B cell (primary cell): ENCODE results near the gene LRCH3. TPM values are rescaled to one million over a fixed set of nuclear protein-coding genes. Genes with fewer than 3 reads are reported as not detected.

Experiments
- ATAC-seq: fragments of 200-7000 bp; cut with Tn5 transposase; one replicate; pipeline ENCODE4 v1.10.0; 2021; ENCODE audit warnings: low read depth, mild to moderate bottlenecking, moderate number of reproducible peaks, moderate library complexity
- CTCF ChIA-PET: fragments of 350-600 bp; sonication (Branson Sonifier 250); formaldehyde crosslinking; loops from one replicate; lab custom pipeline; 2021; ENCODE audit warnings: antibody characterized with exemption, inconsistent platforms; lab: Charles Lee
- POLR2A ChIA-PET: fragments of 350-600 bp; sonication (Branson Sonifier 250); formaldehyde crosslinking; loops from one replicate; lab custom pipeline; 2021; ENCODE audit warnings: antibody characterized with exemption; lab: Charles Lee
- DNase-seq: peaks from one replicate; pipeline ENCODE4 v3.0.0; 2013
- H2AFZ ChIP-seq: 2 replicates; pipeline ENCODE4 v1.6.1; 2012; ENCODE audit warnings: mild to moderate bottlenecking, low read depth, low read length; ENCODE audit not compliant: insufficient read depth, poor library complexity, severe bottlenecking
- H3K27ac ChIP-seq, 2 donors: 1 replicate in 1 of 2; 2 replicates in 1 of 2; pipeline ENCODE4 v1.5.1; 2012 to 2013; ENCODE audit warnings: low read length in 2 of 2, mild to moderate bottlenecking in 2 of 2, moderate library complexity in 1 of 2
- H3K27me3 ChIP-seq, 4 experiments: fragments of 200-600 bp in 1 of 4; sonication (generic) in 1 of 4; replicated peaks in 1 of 4; 1 replicate in 2 of 4; 2 replicates in 2 of 4; pipeline versions ENCODE4 v1.6.1 to v1.7.0; 2013 to 2016; ENCODE audit warnings: low read length in 3 of 4, mild to moderate bottlenecking in 2 of 4, mixed read lengths in 1 of 4, moderate library complexity in 1 of 4; ENCODE audit not compliant: insufficient read depth in 4 of 4, control insufficient read depth in 3 of 4; ENCODE audit errors: control extremely low read depth in 1 of 4
- H3K36me3 ChIP-seq, 2 experiments: replicated peaks in 1 of 2; 1 replicate in 1 of 2; 2 replicates in 1 of 2; pipeline versions ENCODE4 v1.6.1 to v1.7.1; 2013; ENCODE audit warnings: low read length in 1 of 2; ENCODE audit not compliant: insufficient read depth in 2 of 2, control insufficient read depth in 1 of 2; ENCODE audit errors: control extremely low read depth in 1 of 2, extremely low read depth in 1 of 2
- H3K4me1 ChIP-seq, 2 donors: fragments of 200-600 bp in 1 of 2; sonication (generic) in 1 of 2; 1 replicate in 1 of 2; 2 replicates in 1 of 2; pipeline versions ENCODE4 v1.5.1 to v1.6.1; 2013 to 2017; ENCODE audit warnings: low read length in 2 of 2; ENCODE audit not compliant: control insufficient read depth in 2 of 2, insufficient read depth in 2 of 2
- H3K4me2 ChIP-seq: replicated peaks from 2 replicates; pipeline ENCODE3; 2012; ENCODE audit warnings: mild to moderate bottlenecking, low read depth, low read length; ENCODE audit not compliant: poor library complexity, severe bottlenecking
- H3K4me3 ChIP-seq, 5 experiments: fragments of 200-600 bp in 1 of 5; sonication (generic) in 1 of 5; 1 replicate in 3 of 5; 2 replicates in 2 of 5; pipeline versions ENCODE4 v1.5.1 to v1.7.0; 2011 to 2016; ENCODE audit warnings: low read length in 4 of 5, mild to moderate bottlenecking in 4 of 5, low read depth in 2 of 5, control low read depth in 1 of 5, moderate library complexity in 1 of 5; ENCODE audit not compliant: insufficient read depth in 1 of 5; ENCODE audit errors: control extremely low read depth in 1 of 5, extremely low read depth in 1 of 5
- H3K79me2 ChIP-seq: fragments of 200-600 bp; sonication (generic); one replicate; pipeline ENCODE4 v1.6.0; 2016; ENCODE audit warnings: low read length; ENCODE audit not compliant: control insufficient read depth, insufficient read depth
- H3K9ac ChIP-seq: fragments of 200-600 bp; sonication (generic); 2 replicates; pipeline ENCODE4 v1.6.1; 2017; ENCODE audit warnings: mild to moderate bottlenecking, low read length, moderate library complexity
- H3K9me3 ChIP-seq, 3 donors: one replicate each; pipeline versions ENCODE4 v1.6.1 to v1.7.1; 2013; ENCODE audit warnings: low read length in 2 of 3; ENCODE audit not compliant: control insufficient read depth in 2 of 3, insufficient read depth in 1 of 3; ENCODE audit errors: control extremely low read depth in 1 of 3
- H4K20me1 ChIP-seq: 2 replicates; pipeline ENCODE4 v1.6.0; 2012; ENCODE audit warnings: mild to moderate bottlenecking, low read length; ENCODE audit not compliant: insufficient read depth, control insufficient read depth, poor library complexity, severe bottlenecking
- H3K27ac Mint-ChIP-seq: one replicate; pipeline ENCODE4 v1.8.0; 2021; ENCODE audit warnings: mixed read lengths
- H3K27me3 Mint-ChIP-seq: one replicate; pipeline ENCODE4 v1.8.0; 2021; ENCODE audit warnings: mixed read lengths
- H3K4me1 Mint-ChIP-seq: one replicate; pipeline ENCODE4 v1.8.0; 2021; ENCODE audit warnings: mixed read lengths
- H3K4me3 Mint-ChIP-seq: one replicate; pipeline ENCODE4 v1.8.0; 2021; ENCODE audit warnings: mixed read lengths
- H3K9me3 Mint-ChIP-seq: one replicate; pipeline ENCODE4 v1.8.0; 2022; ENCODE audit warnings: mixed read lengths; ENCODE audit not compliant: insufficient read depth
- CTCF ChIP-seq: fragments of 200-600 bp; IDR thresholded peaks from one replicate; pipeline ENCODE4 v1.8.0; 2022; ENCODE audit warnings: antibody characterized with exemption, mild to moderate bottlenecking
- EZH2 ChIP-seq: IDR thresholded peaks from 2 replicates; pipeline ENCODE4 v1.6.1; 2012; ENCODE audit warnings: borderline replicate concordance, low read depth, mild to moderate bottlenecking, moderate library complexity, low read length; ENCODE audit not compliant: insufficient read depth, poor library complexity, severe bottlenecking
- WGBS: methylation state at CpG from one replicate; pipeline ENCODE4 v1.1.5; 2013; ENCODE audit warnings: missing lambda C conversion rate; ENCODE audit not compliant: insufficient coverage; 5-methylcytosine and 5-hydroxymethylcytosine counted together
- intact Hi-C: fragments of 100-400 bp; cut with micrococcal nuclease; formaldehyde crosslinking; loops from one replicate; pipeline ENCODE4 v1.10.0; 2022
- polyA plus RNA-seq: library from polyadenylated mRNA; depleted of rRNA; stranded (reverse); fragments of >200 nt; gene quantifications from 2 replicates; pipeline ENCODE4 v1.2.3, GENCODE V29; 2012
- total RNA-seq, 2 donors: library from RNA; stranded (reverse); fragments of 120-200 nt in 1 of 2; gene quantifications; 1 replicate in 1 of 2; 2 replicates in 1 of 2; pipeline versions ENCODE4 v1.2.3 to v1.2.4, GENCODE V29; 2013 to 2022

Gene LRCH3
- total and polyA plus RNA-seq, 2 donors (not counting 1 experiment from before 2014, with no cell fraction given), result 30.1 to 136 TPM

DNA sequence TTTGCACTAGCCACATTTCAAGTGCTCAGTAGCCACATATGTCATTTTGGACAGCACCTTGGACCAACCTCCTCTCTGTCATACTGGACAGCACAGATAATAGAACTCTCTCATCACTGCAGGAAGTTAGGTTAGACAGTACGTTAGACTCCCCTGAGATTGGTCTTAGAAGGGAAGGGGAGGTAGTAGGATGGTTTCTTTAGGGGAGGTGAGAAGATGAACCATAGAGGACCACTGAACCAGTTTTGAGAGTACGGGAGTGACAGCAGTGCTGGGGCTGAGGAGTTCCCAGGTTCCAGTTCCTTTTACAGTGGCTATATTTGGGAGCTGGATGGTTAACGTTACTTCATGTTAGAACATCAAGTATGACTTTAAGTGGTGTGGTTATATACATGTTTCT is 7.8 kb downstream of the LRCH3 start:
- peak overlapping the region; percentile 60 for H3K27ac Mint-ChIP-seq
- TF ChIP-seq CTCF (no peak), EZH2 (no peak)
- no peak overlapping the region for H2AFZ ChIP-seq
- no peaks in the 10 kb centered on the region for H3K27me3 Mint-ChIP-seq
- ChIA-PET CTCF (interaction anchor here (2.9 kb wide), 1 partner anchor 17 kb away, joined by 12 read pairs; no protein-coding TSS in a partner anchor), POLR2A (no interaction called here)
- WGBS, result 24% methylated on average over 2 of the region's 3 CpGs
- ATAC-seq, result peak; percentile 22
- H3K9me3 Mint-ChIP-seq, result no peaks in the 10 kb centered on the region
- H4K20me1 ChIP-seq, result peaks cover 22% of the 10 kb centered on the region
- H3K27me3 ChIP-seq, result no peaks in the 10 kb centered on the region
- no peak for DNase-seq
- no peaks in the 10 kb centered on the region for H3K36me3 ChIP-seq
- H3K4me2 ChIP-seq, result no peak overlapping the region
- peak overlapping the region; percentile 18 for H3K4me3 Mint-ChIP-seq
- no peak overlapping the region for H3K9ac ChIP-seq
- H3K27ac ChIP-seq, result peak overlapping the region in 1 of 2 donors; percentile 45
- H3K4me3 ChIP-seq, result no peak overlapping the region
- H3K79me2 ChIP-seq, result peaks cover 99% of the 10 kb centered on the region
- peaks cover 73% of the 10 kb centered on the region for H3K4me1 Mint-ChIP-seq
- H3K9me3 ChIP-seq, result no peaks in the 10 kb centered on the region
- intact Hi-C loops, result no loop called here
- H3K4me1 ChIP-seq, result peaks cover 22 to 41% of the 10 kb centered on the region in 2 donors

- no peak overlapping the region for H3K4me3 ChIP-seq
- no peaks in the 10 kb centered on the region for H3K36me3 ChIP-seq
- POLR2A ChIA-PET, result interaction anchor here (0.7 to 1.2 kb wide), 2 partner anchors 9 to 18 kb away, joined by 3 to 4 read pairs; partner anchors contain the start of gene LRCH3
- CTCF ChIA-PET, result interaction anchor here (0.6 to 2.9 kb wide), 7 partner anchors 12 to 982 kb away, joined by 3 to 12 read pairs (median 6); no protein-coding TSS in a partner anchor
- Mint-ChIP-seq H3K4me3 (no peak overlapping the region), H3K9me3 (no peaks in the 10 kb centered on the region), H3K4me1 (peaks cover 62% of the 10 kb centered on the region), H3K27ac (peak overlapping the region; percentile 85), H3K27me3 (no peaks in the 10 kb centered on the region)
- WGBS, result 90% methylated on average over 2 of the region's 3 CpGs
- H3K4me1 ChIP-seq, result peaks cover 15 to 28% of the 10 kb centered on the region in 2 donors
- H3K9ac ChIP-seq, result no peak overlapping the region
- ATAC-seq (no peak), DNase-seq (no peak)
- H3K27ac ChIP-seq, result no peak overlapping the region
- no peaks in the 10 kb centered on the region for H3K9me3 ChIP-seq
- TF ChIP-seq EZH2 (no peak), CTCF (no peak)
- H3K27me3 ChIP-seq, result no peaks in the 10 kb centered on the region
- H2AFZ ChIP-seq, result no peak overlapping the region
- peaks cover 37% of the 10 kb centered on the region for H4K20me1 ChIP-seq
- intact Hi-C loops, result no loop called here
- no peak overlapping the region for H3K4me2 ChIP-seq
- peaks cover 98% of the 10 kb centered on the region for H3K79me2 ChIP-seq
Measured at GRCh38 chr3:197800379-197800778, 9.3 kb downstream of the LRCH3 start.
